ENCODE data around the gene ST6GALNAC3.
A peak's percentile ranks its signal among the peaks of the same experiment; 100 is the strongest.

ST6GALNAC3 gene

DNA sequence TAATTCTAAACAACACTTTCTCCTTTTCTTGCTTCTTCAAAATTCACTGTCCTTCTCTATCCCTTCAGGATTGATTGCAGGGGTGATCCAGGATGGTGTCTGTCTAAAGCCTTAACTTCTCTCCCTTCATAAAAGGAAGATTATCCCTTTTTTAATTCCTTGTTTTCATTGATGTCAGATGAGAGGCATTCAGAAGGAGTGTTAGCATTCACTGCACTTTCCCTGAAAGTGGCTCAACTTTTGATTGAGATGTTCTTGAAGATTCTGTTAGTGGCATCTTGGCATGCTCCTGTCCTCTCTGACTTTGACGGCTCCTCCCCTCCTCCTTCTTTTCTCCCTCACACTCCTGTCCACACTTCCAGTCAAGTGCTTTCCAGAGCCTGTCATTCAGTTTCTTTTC is 71.6 kb downstream of the ST6GALNAC3 start:
- DNase-seq = no peak

DNA sequence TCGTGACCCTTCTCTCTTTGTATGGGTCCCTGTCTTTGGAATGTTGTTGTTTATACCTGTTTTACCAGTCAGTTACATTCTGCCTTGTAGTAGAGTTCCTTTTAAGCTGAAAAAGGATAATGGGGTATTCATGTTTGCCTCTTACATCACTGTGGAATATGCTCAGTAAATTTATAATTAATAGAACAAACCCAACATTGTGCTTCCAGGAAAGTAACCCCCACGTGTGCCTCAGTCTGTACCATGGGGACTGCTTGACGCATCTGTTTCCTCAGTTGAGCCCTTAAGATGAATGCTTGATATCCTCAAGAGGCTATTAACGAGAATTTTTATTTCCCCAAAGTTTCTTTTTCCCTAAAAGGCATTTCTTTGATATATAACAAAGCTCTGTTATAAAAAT is 73.4 kb downstream of the ST6GALNAC3 start:
- no peak for DNase-seq

DNA sequence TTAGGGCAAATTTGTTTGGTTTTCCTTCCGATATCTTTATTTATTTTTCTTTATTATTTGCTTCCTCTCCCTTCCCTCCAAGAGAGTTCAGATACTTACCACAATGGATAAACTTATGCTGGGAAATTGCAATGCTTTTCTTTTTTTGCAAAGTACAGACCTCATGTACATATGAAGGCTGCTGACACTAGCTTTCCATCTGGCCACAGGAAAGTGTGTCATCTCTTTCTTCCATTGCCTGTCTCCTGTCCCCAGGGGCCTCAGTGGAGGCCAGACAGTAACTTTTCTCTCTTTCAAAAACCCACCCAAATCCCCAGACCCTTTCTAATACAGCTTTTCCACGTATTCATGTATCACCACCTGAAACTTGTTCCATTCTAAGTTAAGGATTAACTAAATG is 73.9 kb downstream of the ST6GALNAC3 start:
- DNase-seq = no peak

DNA sequence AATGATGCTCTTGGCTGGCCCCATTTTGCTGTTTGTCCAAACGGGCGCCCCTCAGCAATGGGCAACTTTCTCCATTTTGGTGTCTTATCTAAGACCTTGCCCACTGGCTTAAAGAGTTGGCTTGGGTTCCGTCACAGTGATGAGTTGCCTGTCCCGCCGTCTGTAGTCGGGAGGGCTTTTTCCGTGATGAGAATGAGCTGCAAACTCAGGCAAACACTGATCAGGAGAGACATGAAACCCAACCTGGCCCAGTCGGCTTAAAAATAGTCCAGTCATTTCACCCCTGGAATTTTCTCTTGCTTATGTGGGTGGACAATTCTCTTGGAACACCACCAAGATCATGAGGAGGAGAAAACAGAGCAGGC is 79.3 kb downstream of the ST6GALNAC3 start:
- no peak for DNase-seq

DNA sequence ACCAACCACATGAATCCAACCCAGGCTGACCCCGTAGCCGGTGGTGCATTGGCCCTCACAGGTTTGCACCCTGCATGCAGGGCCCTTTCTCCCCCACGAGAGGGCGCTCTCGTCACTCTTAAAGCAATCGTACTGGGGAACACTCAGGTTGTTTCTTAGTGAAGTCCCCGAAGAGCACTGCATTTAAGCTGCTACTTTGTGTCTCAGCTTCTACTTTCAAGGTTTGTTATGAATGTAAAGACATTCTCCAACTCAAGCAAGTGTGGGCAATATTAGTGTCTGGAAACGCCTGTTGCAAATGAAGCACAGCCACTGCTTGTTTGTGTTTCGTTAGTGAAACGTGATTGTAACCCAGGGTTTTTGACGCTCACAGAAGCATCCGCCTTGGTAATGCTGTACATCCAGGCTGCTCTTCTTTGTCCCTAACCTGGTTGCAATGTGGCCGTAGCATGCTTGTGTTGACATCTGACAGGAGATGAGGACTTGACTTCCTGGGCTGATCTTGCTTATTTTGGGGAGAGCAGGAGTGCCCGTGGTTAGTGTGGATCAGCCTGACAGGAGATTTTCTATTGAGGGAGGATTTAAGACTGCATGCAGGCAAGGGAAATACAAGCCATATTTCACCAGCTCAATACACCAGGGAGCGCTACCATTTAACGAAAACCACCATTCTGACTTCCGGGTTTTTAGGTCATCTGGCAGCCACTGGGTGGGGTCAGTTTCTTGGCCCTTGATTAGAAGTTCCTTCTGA is 79.8 kb downstream of the ST6GALNAC3 start:
- peak; percentile 35 for DNase-seq

DNA sequence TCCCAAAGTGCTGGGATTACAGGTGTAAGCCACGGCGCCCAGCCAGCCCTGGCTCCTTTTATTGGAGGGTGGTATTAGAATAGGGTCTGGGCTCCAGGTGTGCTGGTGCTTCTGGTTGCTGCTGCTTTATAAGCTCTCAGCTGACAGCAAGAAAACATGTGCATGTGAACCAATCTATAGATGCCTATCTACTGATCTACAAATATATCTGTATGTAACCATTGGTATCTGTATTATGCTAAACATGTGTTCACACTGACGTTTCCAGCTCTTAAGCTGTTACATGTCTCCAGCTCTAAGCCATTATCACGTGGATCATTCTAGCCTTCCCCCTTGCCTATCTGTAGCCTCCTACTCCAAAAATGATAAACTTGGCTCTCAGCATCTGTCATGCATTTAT is 82.4 kb downstream of the ST6GALNAC3 start:
- no peak for DNase-seq

DNA sequence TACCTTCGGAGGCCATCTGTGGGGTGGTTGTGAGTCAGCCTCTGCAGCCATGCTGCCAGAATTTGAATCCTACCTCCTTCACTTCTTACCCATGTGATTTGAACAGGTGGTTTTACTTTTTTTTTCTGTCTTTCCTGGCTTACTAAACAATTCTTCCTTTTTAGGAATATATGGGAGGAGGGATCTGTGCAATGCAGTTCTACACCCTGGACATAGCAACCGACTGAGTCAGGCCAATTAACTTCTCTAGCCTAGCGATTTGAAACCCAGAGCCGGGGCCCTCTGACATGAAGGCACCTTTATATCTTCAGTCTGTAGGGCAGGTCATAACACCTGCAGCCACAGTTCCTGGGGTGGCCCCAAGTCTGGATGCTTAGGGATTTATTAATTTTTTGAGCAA is 83.6 kb downstream of the ST6GALNAC3 start:
- DNase-seq = no peak

DNA sequence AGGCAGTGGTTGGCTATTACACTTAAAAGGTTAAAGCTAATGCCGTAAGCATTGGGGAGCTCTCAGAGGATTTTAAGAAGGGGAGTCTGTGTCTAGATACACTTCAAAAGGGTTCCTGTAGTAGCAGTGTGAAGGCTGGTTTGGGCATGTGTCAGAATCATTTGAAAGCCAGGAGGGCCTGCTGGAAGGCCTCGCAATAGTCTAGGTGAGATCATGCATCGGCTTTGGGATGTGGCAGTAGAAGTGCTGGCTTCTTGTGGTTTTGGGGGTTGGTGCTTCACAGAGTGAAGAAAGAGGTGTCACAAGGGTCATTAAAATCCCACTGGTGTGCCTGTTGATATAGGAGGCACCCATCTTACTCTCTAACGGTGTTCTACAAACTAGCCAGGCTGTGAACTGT is 85.7 kb downstream of the ST6GALNAC3 start:
- no peak for DNase-seq

DNA sequence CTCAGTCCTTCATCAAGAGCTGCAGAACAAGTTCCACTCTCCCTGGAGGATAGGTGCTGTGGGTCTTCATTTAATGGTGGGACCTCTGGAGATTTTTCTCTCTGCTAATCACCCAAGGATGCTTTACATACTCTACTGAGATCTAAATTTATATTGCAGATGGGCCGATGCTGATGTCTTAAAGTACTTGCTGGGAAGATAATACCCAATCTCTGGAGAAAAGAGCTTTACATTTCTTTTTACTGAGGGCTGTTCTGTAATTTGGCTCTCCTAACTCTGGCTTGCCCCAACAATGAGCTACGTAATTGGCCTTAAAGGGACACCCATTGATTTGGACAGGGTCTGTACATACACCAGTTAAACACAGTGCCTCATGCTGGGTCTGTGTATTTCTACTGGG is 86.9 kb downstream of the ST6GALNAC3 start:
- no peak for DNase-seq

DNA sequence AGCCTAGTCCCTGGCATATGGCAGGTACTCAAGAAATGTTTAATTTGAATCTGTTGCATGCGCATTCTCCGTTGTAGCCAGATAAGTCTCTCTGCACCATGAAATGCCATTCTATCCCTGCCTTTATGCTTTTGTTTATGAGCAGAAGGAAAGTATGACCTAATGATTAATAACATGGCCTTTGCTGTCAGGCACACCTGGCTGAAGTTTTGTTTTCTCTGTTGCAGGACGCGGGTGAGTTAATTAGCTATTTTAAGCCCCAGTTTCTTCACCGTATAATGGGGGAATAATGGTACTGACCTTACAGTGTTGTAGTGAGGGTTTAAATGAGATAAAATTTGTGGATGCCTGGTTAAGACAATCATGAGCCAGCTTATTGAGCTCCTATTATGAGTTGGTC is 87.7 kb downstream of the ST6GALNAC3 start:
- no peak for DNase-seq

DNA sequence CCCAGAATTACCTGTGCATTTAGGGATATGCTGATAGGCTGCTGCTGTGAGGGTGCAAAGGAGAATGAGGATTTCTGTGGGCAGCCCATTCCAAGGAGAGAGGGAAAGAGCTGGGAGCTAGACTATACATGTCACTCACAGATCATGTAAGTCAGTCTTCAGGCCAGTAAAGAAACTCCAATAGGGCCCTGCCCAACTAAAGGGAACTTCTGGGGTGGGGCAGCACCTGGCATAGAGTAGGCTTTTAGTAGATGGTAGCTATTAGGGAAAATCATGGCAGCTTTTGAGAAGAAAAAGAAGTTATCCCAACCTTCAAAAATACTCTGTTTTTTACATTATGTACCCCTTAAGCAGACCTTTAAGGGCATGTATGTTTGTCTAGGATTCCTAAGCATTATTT is 89.6 kb downstream of the ST6GALNAC3 start:
- no peak for DNase-seq

DNA sequence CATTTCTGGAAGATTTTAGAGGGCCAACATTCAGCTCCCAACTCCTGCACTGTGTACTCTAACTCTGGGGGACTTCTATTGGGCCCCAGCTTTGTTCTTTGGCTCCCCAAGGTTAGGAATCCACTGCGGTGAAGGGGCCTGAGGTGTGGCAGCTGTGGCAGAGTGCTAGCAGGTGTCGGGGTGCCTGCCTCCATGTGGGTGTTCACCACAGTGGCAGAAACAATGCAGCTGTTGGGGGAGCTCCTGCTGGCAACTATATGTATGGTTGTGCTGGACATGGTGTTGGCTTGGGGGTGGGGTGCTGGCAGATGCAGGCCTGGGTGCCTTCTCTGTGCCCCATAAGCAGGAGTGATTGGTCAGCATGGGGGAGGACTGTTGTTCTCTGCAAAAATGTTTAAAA is 95.5 kb downstream of the ST6GALNAC3 start:
- no peak for DNase-seq

DNA sequence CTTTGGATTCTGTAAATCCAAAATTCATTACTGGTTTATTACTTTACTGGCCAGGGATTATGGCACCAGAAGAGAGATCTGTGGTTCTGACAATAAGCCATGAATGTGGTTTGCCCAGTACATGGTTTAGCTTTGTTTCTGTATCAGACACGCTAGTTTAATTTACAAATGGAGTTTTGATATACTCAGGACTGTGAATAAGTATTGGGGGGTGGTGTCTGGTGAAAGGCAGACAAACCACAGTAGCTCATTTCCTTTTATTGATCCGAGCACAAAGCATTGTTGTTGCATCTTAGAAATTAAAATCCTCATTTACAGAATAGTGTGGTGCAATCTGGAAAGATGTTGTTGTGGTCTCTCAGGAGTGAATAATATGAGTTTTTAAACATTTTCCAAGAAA is 96.0 kb downstream of the ST6GALNAC3 start:
- DNase-seq = no peak

DNA sequence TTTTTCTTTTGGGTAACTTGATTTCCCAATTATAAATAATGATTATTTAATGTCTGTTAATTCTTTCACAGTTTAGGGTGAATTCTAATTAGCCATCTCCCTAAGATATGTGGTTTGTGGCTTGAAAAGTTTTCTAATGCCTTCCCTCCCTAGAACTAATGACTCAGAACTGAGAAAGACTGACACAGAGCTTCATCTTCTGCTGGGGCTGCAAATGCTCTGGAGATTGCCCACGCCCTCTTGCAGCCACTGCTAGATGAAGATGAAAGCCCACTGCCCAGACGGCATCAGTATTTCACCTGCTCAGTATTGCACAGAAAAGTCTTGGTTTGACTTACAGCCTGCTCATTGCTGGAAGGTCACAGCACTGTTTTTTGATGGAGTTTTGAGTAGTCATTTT is 101.5 kb downstream of the ST6GALNAC3 start:
- no peak for DNase-seq

DNA sequence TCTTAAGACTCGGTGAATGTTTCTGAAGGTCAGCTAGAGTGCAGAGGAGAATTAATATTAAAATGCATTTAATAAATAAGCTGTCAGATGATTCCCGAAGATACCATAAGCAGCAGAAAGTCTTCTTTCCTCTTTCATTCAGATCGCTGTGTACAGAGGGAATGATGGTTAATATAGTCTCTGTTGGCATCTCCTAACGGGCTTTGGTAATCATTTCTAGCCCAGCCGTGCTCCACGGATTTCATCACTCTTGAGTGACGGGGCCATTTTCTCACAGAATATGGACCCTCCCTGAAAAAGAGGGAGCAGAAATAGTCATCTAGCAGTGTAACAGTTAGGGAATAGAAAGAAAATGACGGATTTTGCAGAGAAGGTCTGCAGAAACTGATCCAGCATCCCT is 103.1 kb downstream of the ST6GALNAC3 start:
- DNase-seq = no peak

DNA sequence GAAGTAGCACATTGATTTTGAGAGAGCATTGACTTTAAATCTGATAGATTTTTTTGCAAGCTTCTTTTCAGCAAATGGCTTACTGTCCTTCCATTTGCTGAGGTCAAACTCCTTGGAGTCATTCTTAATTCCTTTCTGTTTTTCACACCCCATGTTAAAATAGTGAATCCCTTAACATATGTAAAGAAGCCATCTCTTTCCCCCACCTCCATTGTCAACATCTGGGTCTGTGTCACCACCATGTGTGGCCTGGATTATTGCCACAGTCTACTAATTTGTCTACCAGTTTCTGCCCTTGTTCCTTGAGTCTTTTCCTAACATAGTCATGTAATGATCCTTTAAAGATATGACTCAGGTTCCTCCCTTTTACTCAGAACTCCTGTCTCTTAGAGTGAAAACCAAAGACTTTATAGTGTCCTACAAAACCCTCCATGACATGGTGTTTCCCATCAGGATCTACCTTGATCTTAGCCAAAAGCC is 104.7 kb downstream of the ST6GALNAC3 start:
- DNase-seq = no peak

DNA sequence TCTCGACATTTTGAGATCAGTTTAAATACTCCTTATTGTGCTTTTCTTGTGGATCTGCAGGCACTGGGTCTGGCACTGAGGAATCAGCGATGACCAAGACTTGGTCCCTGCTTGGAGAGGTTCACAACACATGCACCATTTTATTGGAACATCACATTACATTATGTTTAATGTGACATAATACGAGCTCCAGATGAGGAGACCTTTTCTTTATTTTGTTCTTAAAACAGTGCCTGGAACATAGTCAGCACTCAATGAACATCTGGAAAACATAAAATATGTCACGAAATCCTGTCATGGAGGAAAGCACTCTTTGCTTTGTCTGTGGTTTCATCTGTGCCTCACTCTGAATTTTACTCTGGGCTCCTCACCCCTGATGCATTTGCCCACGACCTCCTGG is 110.7 kb downstream of the ST6GALNAC3 start:
- no peak for DNase-seq

DNA sequence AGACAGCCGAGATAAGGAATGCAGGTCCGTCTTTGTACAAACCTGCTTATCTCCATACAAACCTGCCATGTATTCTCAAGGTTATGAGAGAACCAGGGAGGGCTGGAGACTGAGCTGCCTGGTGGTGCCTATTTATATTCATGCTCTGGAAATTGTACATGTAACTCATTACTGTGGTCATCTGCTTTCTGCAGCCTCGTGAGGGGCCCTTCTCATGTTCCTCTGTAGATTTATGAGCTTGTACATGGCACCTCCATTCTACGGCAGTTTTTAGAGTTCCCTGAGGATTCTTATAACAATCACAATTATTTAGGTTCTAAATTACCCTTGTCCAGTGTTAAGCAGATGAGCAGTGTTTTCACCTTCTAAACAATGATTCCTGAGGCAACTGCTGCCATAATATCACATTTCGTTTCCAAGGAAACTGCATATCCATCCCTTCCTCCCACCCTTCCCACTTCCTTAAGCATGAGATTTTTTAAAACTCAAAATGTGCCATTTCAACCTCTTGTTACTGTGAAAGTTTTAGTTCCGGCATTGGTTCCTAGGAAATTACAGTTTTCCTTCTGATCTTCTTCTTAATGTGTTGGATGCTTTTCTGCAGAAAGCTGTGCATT is 112.1 kb downstream of the ST6GALNAC3 start:
- DNase-seq = no peak

DNA sequence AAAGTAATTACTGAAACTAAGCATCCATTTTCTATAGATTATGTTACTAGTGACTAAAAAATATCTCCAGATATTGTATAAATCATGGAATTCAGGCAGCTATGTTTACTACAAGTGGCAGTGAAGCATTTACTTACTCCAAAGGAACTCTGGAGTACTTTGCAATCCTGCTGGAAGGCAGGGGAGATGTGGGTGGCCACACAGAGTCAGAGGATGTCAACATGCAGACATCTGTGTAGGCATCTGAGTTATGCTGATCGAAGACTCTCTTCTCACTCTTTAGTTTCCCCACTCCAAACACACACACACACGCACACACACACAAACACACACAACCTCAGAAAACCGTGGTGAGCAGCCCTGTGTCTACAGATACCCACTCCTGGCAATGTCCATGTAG is 112.9 kb downstream of the ST6GALNAC3 start:
- no peak for DNase-seq

DNA sequence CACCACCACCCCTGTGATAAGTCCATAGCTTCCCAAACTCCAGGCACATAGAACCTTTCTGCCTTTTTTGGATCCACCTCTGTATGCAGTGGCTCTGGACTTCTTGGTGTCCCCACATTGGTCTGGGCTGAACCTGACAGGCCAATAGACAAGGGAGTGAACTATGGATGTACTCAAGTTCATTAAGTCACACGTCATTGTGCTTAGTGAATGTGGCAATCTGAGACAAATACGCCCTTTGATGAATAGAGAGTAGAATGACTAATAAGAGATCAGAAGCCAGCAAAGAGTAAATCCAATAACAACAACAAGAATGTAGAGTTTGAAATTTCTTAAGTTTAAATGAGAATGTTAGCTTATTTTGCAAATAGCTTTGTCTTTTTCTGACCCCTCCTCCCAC is 114.8 kb downstream of the ST6GALNAC3 start:
- DNase-seq = no peak

DNA sequence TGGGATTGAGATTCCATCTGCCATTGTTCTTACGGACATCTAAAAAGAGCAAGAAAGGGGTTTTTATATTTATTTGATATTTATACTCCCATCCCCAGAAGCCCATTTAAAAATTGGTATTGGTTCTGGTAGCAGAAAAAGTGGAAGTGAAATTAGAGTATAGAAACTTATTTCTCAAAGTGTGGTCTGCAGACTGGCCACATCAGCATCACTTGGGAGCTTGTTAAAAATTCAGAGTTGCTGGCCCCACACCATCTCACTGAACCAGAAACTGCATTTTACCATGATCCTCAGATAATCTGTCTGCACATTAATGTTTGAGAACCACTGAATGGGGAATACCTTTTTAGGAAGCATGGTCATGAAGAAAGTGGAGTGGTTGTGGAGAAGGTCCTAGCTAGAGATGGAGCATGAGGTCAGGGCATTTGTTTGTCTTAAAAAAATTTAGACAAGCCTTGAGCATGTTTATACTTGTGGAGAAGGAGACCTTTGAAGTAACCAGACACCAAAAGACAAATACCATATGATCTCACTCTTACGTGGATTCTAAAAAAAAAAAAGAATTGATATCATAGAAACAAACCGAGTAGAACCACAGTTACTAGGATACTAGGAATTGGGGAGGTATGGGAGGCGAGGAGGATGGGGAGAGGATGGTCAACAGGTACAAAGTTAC is 116.3 kb downstream of the ST6GALNAC3 start:
- no peak for DNase-seq

DNA sequence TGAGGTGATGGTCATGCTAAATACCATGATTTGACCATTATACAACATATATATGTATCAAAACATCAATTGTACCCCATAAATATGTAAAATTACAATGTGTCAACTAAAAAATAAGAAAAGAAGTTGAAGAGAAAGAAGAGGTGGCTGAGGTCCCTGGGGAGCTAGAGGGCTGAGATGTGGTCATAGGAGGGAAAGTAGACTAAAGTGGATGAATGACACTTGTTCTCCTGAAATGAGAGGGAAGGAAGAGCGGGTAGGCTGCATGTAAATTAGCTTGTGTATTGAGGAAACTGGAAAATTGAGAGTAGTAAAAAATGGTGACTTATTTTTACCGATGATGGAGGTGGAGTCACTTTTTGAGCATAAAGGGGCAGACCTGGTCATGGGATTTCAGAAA is 117.0 kb downstream of the ST6GALNAC3 start:
- DNase-seq = no peak

DNA sequence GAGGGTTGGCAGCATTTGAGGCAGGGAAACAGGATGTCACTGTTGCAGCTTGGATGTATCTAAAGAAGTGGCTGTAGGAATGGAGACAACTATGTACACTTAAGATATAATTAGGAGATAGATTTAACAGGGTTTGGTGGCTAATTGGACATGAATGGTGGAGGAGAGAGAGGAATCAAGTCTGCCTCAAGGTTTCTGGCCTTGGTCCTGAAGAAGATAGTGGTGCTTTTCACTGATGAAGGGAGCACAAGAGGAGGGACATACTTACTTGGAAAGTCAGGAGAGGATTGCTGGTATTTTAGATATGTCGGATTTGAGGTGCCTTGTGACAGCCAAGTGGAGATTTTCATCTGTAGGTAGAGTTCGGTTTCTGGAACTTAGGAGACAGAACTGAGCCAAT is 123.9 kb downstream of the ST6GALNAC3 start:
- no peak for DNase-seq

DNA sequence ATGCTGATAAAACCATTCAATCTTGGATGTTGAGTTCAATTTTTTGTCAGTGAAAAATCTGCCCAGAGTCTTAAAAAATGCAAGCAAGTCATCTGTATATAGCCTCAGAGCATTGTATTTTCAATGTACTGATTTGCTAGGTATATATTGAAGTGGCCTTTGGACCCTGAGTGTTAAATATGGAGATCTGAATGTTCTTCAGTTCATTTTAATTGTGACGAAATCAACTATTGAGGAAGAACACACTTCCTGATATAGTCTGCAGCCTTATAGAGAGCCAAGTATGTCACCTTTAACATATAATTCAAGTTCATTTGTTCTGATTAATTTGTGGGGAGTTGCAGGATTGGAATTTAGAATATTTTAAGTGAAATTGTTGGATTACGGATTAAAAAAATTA is 128.1 kb downstream of the ST6GALNAC3 start:
- no peak for DNase-seq
